ENCODE data around the gene LAMP2. TPM values are rescaled to one million over a fixed set of nuclear protein-coding genes. Genes with fewer than 3 reads are reported as not detected.
"Not testable (repeated sequence)": the region's sequence is repeated elsewhere in the genome, so short reads cannot be mapped to it uniquely, and the experiment has no call there.

The LAMP2 gene
- total and polyA plus RNA-seq, 2 of the 4 experiments (the other 2 are of a cell fraction): 78.1 to 129 TPM

- POLR2A ChIA-PET (ENCODE audit: unreplicated experiment); dilution Hi-C loops (cut with HindIII; ENCODE audit: low sequenced_read_pairs, unreplicated experiment); H4K5ac ChIP-seq (ENCODE audit: low read depth, low read length); H3K9me3 ChIP-seq (ENCODE audit: control insufficient read depth, insufficient read depth, low read length); H3K18ac ChIP-seq (ENCODE audit: low read depth, low read length); H3K23ac ChIP-seq (ENCODE audit: low read depth, low read length); H3K9me1 ChIP-seq (ENCODE audit: insufficient read depth, low read length); H4K8ac ChIP-seq (ENCODE audit: low read depth in 2 of 2, low read length in 2 of 2); H3K27ac ChIP-seq (ENCODE audit: insufficient read depth, low read length); H2AK5ac ChIP-seq (ENCODE audit: low read depth, low read length); H2AK9ac ChIP-seq (replicated peaks; ENCODE audit: low read depth, low read length, poor library complexity); H3K9ac ChIP-seq (ENCODE audit: low read depth, low read length); H3K4ac ChIP-seq (ENCODE audit: low read depth, low read length); H4K20me1 ChIP-seq (ENCODE audit: insufficient read depth, low read length); H3K4me2 ChIP-seq (ENCODE audit: low read depth, low read length); H3K27me3 ChIP-seq (ENCODE audit: control insufficient read depth, insufficient read depth, low read length); BruUV-seq (replicated peaks); DNase-seq; H2BK20ac ChIP-seq (ENCODE audit: low read depth, low read length); H3K14ac ChIP-seq (replicated peaks; ENCODE audit: low read depth, low read length); H4K91ac ChIP-seq (ENCODE audit: insufficient read depth, low read depth, low read length); H3K56ac ChIP-seq (ENCODE audit: extremely low read depth, insufficient read depth, low read length); H3K4me1 ChIP-seq (ENCODE audit: control insufficient read depth, insufficient read depth, low read length); H2BK15ac ChIP-seq (ENCODE audit: low read depth, low read length); ATAC-seq (ENCODE audit: low read depth); H2AFZ ChIP-seq (replicated peaks; ENCODE audit: low read length, poor library complexity); in situ Hi-C loops (cut with MboI; ENCODE audit: low sequenced_read_pairs); H3K36me3 ChIP-seq (ENCODE audit: control insufficient read depth, insufficient read depth, low read length); H2BK120ac ChIP-seq (ENCODE audit: low read depth, low read length); H2BK5ac ChIP-seq (ENCODE audit: low read depth, low read length, poor library complexity, severe bottlenecking); H3K4me3 ChIP-seq (ENCODE audit: insufficient read depth, low read depth, low read length): not testable (repeated sequence)
- WGBS, 2 experiments (ENCODE audit: extremely low coverage in 2 of 2, insufficient read length in 1 of 2): no CpG with 5 or more reads among the region's 5 CpGs
- CTCF ChIA-PET: interaction anchor here (0.6 kb wide), 1 partner anchor 1026 kb away, joined by 3 read pairs; no protein-coding TSS in a partner anchor
- intact Hi-C loops (cut with micrococcal nuclease): loop anchor here (5.0 to 10.0 kb wide), 3 partner anchors 102 to 217 kb away; partner anchors contain the start of genes TMEM255A and ZBTB33
- peaks cover 0 to 16% of the 10 kb centered on the region in 2 experiments; a peak in 2 of 4 replicates for H3K79me1 ChIP-seq (ENCODE audit: low read depth in 1 of 2, low read length in 2 of 2)
Measured at GRCh38 chrX:120469657-120470056, 561 bp upstream of the LAMP2 start.

All from IMR-90 (cell line).